ENCODE results near the gene LENG9.
A peak's percentile ranks its signal among the peaks of the same experiment; 100 is the strongest.

LENG9 gene

DNA sequence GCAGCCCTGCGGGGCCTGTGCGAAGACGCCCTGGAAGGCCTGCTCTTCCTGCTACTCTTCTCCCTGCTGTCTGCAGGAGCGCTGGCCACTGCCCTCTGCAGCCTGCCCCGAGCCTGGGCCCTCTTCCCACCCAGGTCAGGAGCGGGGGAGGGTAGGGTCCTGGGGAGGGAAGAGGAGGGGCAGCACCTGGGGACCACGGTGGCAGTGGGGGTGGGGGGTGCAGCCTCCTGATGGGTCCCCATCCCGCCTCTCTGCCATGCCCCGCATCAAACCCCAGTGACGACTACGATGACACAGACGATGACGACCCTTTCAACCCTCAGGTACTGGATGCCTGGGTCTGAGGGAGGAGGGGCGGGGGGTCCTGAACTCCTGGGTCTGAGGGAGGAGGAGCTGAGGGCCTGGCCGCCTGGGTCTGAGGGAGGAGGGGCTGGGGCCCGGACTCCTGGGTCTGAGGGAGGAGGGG, 28.0 kb downstream of the LENG9 start:
- DNase-seq, result no peak

DNA sequence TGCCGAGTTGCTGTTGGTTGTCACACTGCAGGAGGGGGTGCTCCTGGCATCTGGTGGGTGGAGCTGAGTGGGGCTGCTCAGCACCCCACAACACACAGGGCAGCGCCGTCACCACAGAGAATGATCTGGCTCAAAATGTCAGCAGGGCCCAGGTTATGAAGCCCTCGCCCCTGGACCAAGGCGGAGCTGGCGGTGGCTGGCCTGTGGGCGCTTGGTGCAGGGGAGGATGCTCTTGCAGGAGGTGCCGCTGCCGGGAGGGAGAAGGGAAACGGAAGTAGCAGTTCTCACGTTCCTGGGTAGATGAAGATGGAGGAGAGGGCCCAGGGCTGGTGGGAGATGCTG, 28.7 kb downstream of the LENG9 start:
- DNase-seq, result no peak

DNA sequence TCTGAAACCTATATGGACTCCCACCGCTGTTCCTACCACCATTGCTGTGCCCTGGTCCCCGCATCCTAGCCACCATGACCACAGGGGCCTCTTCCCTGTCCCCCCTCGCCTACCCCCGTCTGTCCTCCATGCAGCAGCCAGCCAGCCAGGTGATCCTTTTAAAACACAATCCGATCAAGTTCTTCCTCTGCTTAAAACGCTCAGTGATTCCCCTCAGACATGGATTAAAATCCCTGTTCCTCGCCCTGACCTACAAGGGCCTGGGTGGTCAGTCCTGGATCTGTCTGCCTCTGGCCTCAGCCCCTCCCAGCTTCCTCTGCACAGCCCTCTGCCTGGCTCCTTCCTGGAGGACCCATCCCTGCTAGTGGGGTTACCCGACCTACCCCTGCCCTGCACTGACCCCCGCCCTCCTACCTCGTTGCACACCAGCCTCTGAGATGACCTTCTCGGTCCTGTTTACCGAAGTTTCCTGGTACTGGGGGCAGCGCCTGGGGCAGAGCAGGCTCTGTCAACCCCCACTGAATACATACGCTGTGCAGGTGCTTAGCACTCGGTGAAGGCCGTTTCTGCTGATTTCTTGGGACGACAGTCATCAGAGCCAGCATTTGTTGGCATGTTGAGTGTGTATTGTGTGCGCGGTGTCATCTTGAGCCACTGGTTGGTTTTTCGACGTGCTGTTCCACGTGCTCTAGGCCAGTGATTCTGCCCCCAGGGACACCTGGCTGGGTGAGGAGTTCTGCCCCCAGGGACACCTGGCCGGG, 29.3 kb downstream of the LENG9 start:
- DNase-seq, result no peak

DNA sequence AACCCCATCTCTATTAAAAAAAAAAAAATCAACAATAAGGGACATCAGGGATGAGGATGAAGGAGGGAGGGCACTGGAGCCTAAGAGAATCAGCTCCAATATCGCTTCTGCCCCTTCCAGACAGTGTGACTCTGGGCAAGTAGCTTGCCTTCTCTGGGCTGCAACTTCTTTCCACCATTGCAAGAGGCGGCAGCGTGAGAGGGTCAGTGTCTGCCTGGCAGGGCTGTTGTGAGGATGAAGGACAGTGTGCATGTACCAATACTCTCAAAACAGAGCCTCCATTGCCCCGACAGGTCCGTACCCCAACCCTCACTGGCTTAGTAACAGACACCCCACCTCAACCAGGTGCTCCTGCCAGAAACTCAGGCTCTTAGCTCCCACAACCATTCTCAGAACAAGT, 29.9 kb downstream of the LENG9 start:
- no peak for DNase-seq

DNA sequence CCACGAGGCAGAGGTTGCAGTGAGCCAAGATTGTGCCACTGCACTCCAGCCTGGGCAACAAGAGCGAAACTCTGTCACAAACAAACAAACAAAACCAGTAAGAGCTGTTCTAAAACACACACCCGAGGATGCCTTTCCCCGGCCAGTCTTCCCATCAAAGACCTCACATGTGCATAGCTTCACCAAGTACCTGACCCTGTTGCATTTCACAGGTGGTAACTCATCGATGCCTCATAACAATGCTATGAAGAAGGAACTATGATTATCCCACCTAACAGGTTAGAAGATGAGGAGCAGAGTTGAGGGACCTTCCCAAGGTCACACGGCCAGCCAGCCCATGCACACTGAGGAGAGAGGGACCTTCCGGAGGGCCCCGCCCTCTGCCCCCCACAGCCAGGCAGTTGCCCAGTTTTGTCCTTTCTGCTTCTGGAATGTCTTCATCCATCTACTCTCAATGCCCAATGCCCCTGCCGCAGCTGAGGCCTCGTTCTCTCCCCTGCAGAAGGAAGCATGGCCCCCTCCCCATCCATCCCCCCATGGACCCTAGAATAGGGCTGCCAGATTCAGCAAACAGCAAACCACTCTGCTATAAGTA, 31.3 kb downstream of the LENG9 start:
- DNase-seq, result no peak

DNA sequence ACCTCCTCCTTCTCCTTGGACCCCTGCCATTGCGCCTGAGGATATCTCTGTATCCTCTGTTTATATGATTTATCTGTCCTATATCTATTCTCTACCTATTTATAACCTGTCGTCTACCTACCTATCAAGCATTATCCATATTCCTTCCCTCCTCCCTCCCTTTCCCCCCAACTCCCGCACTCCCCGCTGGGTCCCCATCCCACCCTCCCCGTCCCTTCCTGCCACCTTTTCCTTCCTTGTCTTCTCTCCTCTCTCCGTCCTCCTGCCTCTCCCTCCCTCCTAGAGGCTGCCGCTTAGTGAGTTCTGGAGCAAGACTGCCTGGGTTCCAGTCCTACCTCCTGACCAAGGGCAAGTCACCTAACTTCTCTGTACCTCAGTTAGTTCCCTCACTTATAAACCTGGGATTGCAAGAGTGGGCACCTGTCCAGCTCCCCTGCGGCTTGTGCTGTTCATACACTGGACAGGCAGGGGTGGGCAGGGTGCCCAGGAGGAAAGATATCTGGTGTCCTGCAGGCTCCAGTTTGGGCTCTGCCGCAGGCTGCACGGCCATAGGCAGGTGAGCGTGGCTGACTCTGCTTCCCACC, 32.2 kb downstream of the LENG9 start:
- no peak for DNase-seq

DNA sequence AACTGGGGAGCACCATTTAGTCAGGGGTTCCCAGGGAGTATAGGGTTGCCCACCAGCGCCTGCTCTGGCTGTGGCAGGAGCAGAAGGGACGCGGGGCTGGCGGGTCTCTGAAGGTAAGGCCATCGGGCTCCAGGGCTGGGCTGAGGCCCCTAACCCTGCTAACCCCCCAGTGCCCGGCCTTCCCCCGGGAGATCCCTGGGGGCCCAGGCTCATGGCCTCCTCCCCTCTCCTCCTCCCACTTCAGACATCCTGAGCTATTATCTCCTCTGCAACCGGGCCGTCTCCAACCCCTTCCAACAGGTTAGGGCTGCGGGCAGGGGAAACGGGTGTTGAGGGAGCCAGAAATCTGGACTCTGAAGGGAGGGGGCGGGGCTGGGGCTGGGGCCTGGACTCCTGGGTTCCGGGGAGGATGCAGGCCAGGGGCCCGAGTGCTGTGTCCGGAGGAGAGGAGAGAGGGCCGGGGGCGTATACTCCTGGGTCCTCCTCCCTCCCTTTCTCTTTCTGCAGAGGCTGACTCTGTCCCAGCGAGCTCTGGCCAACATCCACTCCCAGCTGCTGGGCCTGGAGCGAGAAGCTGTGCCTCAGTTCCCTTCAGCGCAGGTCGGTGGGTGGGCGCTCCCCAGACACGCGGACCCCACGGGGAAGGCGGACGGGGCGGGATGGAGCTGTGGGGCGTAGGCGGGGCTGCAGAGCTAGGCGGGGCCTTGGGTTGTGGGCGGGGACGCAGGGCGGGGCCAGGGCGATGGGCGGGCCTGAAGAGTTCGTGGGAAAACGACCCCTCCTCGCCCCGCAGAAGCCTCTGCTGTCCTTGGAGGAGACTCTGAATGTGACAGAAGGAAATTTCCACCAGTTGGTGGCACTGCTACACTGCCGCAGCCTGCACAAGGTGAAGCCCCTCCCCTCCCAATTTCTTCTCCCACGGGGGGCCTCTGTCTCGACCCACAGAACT, 33.0 kb downstream of the LENG9 start:
- DNase-seq, result peak; percentile 48

DNA sequence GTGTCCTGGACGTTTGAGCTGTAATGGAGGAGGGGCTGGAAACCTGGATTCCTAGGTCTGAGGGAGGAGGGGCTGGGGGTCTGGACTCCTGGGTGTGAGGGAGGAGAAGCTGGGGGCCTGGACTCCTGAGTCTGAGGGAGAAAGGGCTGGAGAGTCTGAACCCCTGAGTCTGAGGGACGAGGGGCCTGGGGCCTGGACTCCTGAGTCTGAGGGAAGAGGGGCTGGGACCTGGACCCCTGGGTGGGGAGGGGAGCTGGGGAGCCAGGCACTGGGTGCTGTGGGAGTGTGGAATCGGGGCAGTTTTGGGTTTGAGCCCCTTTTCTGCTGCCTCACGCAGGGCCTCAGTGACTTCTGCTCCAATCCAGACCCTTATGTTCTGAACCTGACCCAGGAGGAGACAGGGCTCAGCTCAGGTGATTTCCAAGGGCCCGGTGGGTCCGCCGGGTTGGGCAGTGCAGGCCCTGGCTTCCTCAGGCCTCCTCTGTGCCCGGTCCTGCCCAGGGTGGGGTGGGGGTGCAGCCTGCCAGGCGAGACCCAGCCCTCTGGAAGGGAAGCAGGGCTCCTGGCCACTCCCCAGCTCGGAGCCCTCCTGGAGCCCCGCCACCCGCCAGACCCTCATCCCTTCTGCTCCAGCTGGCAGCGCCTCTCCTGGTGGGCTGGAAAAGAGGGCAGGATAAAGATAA, 33.9 kb downstream of the LENG9 start:
- DNase-seq, result no peak

DNA sequence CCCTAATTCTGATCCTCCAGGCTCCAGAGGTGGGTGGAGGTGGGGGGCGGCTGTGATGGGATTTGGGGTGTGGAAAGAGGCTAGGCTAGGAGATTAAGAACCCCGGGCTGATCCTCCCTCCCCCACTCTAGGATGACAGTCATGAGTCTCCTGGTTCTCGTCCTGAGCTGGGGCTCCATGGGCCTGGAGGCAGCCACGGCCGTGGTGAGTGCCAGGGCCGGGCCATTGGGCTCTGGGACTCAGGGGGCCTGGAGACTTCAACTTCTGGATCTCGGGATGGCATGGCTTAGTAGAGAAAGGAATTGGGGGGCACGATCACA, 34.4 kb downstream of the LENG9 start:
- DNase-seq, result no peak

DNA sequence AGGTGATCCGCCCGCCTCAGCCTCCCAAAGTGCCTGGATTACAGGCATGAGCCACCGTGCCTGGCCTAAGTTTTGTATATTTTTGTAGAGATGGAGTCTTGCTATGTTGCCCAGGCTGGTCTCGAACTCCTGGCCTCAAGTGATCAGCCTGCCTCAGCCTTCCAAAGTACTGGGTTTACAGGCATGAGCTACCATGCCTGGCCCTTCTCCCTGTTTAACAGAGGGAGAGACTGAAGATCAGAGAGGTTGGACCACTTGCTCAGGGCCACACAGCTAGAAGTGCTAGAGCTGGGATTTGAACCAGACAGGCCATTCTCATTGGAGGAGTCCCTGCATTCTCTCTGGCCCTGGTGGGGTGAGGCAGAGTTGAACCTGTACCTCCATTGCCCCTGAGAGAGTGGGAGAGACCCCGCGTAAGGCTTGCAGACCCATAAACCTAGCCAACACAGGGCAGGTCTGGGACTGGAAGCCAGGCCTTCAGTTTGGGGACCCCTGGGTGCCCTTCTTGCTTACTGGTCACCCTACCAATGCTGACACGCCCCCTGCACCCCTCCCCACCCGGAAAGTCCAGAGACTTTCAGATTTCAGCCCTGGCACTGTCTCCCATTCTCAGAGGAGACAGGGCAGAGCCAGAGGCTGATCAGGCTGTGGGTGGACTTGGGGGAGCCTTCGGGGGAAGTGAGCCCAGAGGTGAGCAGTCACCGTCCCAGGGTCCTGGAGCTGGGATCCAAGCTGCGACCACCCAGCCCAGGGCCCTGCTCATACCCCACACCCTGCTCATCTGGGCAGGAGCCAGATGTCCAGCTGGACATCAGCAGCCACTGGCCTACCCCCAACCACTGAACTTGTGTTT, 35.0 kb downstream of the LENG9 start:
- no peak for DNase-seq

DNA sequence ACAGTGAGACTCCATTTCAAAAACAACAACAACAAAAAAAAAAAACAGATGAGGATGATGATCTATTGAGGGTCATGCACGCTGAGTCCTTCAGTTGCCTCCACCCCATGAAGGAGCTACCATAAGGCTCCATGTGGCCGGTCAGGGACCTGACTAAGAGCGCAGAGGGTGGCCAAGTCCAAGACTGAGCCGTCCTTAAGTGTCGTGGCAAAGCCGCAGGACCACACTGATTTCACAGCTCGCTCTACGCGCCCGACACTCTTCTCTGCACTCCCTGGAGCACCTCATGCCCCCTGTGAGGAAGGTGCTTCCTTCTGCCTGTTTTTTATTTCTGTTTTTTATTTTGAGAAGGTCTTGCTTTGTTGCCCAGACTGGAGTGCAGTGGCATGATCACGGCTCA, 36.0 kb downstream of the LENG9 start:
- no peak for DNase-seq

DNA sequence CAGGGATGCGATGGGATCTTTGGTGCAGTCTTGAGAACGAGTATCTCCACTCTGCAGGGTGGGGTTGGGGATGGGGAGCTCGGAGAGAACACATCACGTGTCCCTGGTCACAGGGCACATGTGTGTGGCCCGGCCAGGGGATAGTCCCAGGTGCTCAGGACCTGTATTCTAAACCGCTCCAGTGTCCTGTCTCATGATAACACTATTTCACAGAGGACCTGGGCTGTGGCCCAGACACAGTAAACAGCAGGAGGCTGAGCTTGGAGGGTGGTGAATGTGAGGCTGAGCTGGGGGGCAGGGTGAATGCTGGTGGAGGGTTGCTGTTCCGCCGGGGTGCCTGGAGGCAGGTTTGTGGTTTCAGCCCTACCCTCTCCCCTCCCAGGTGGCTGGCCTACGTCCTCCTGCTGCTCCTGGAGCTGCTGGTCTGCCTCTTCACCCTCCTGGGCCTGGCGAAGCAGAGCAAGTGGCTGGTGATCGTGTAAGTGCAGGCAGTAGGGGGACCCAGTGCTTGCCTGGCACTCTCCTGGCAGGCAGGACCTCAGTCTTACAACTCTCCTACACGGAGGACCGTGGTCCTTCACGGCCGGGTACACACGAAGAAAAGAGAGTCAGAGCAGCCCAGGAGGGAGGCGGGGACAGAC, 37.2 kb downstream of the LENG9 start:
- no peak for DNase-seq

DNA sequence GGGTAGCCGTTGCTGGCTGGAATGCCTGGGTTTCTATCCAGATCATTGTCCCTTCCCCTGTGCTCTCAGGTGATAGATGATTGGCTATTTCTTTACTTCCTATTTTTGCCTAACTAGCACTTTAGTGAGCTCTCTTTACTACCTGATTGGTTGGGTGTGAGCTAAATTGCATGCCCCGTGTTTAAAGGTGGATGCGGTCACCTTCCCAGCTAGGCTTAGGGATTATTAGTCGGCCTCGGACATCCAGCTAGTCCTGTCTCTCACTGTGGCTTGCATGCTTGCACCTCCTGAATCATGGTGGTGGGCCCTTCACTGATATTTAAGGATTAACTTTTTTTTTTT, 38.2 kb downstream of the LENG9 start:
- DNase-seq, result no peak

DNA sequence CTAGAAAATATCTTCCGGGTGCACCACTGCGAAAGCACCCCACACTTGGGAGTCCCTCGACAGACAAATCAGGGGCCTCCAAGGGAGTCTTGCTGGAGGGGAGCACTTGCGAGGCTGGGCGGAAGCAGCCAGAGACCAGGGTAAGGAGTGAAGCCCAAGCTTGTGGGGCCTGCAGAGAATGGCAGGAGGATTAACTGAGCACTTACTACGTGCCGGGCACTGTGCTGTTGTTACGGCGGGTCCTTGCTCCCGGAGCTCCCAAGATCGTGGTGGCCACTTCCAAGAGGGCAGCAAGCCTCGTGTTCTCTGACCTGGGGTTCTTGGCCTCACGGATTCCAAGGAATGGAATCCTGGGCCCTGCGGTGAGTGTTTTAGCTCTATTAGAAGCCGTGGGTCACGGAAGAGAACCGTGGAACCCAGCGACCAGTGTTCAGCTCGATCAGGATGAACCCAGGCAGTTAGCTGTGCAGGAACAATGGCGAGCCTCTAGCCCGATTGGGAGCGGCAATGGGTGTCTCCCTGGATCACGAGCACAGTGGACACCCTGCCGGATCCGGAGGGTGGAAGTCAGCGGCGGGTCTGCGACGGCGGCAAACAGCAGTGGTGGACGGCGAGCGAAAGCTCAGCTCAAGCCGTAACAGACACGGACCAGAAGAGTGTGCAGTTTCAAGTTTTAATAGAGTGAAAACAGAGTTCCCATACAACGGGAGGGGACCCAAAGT, 38.8 kb downstream of the LENG9 start:
- DNase-seq, result no peak

DNA sequence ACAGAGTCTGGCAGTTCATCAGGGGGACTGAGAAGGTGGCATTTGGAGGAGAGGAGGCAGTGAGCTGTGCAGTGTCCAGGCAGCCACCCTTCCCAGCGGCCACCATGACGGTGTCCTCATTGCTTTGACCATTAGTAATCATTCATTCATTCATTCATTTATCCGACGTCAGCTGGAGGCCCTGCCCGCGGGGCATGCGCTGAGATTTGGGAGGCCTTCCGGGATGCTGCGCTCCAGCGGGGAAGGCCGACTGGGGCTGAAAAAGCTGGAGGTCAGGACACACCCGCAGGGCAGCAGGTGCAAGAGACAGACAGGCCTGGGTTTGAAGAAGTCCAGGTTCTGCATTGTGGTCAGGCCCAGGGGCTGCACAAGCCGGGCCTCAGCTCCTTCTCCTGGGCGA, 39.4 kb downstream of the LENG9 start:
- no peak for DNase-seq

DNA sequence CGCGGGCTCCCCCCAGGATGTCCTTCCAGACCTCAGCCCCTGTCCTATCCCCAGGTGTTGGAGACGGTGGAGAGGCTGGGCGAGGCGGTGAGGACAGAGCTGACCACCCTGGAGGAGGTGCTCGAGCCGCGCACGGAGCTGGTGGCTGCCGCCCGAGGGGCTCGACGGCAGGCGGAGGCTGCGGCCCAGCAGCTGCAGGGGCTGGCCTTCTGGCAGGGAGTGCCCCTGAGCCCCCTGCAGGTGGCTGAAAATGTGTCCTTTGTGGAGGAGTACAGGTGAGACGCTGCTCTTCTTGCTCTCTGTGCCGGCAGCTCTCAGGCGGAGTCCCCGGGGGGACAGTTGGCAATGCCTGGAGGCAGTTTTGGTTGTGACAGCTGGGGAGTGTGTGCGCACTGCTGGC, 41.4 kb downstream of the LENG9 start:
- DNase-seq, result no peak

DNA sequence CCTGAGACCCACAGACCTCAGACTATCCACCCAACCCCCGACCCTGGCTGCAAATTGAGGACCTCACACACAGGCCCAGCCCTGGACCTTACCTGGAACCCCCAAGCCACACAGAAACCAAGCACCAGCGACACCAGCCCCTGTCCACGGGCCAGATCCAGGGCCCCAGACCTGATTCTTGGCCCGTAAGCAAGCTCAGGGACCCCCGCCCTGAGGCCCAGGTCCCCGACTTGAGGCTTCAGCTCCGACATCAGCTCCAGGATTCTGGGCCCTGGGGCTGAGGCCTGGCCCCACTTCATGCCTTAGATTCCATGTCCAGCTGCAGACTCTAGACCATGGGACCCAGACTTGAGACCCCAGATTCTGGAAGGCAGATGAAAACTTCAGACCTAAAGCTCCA, 42.1 kb downstream of the LENG9 start:
- no peak for DNase-seq

DNA sequence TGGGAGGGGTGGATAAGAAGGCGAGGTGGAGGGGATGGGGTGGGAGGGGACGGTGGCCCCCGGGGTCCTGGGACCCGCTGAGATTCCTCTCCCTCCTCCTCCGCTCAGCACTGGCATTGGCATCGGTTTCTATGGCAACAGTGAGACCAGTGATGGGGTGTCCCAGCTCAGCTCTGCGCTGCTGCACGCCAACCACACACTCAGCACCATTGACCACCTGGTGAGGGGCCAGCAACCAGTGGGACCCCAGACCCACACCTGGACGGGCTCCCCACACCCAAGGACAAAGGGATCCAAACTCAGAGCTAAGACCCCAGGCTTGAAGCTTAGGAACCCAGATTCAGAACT, 42.4 kb downstream of the LENG9 start:
- no peak for DNase-seq

DNA sequence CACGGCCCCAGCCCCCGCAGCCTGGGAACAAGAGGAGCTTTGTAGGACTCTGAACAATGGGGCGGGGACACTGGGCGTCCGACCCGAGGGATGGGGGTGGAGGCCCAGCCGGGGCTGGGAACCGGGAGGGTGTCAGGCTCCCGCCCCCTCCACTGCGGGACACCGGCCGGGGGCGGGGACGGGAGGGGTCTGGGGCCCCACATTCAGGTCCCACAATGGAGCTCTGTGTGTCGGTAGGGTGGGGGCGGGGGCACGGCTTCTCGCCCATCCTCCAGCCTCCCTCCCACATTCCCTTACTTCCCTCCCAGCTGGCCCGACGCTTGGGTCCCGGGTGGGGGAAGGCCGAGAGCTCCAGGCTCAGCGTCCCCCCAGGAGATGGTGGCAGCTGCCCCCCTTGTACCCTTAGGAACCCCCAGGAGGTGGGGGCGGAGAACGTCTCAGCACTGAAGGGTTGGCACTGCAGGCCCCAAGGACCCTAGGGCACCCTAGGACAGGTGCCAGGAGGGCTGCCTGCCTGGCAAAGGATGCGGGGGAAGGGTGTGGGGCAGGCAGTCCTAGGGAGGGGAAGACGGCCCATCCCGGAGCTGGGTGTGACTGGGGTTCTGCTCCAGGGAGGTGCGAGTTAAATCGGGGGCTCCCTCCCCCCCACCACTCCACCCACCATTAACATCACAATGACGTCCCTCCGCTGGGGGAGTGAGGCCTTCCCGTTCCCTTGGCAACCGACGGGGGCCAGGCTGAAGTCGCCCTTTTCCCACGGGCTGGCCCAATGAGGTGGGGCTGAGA, 43.0 kb downstream of the LENG9 start:
- no peak for DNase-seq

DNA sequence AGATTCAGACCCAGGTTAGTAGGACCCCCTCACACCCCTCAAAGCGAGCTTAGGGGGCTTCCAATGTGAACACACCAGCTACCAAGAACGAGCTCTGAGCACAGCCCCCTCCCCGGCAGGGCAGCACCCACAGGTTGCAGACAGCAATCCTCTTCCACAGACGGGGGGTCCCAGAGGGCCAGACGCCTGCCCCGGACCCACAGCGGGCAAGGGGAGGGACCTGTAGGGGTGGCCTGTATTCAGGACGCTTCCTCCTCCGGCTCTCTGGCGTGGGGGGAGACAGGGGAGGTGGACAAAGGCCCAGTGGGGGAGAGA, 43.6 kb downstream of the LENG9 start:
- no peak for DNase-seq

Data from CD4-positive, alpha-beta T cell treated with Interleukin-10 for 1 hour (primary cell).